Peyer's patch (tissue), 4 donors: Measurements from ENCODE around the gene KIRREL3. TPM values are rescaled to one million over a fixed set of nuclear protein-coding genes. Genes with fewer than 3 reads are reported as not detected.

Source experiments
- DNase-seq, 3 donors: peaks; one replicate each; pipeline ENCODE4 v3.0.0-alpha.2; 2017 to 2019
- H3K27ac ChIP-seq, 4 donors: fragments of 200-600 bp; sonication (generic); one replicate each; pipeline ENCODE4 v1.5.1; 2016 to 2019
- H3K27me3 ChIP-seq, 2 donors: fragments of 200-600 bp; sonication (generic); one replicate each; pipeline ENCODE4 v1.5.1; 2019
- H3K36me3 ChIP-seq, 3 donors: fragments of 200-600 bp; sonication (generic); one replicate each; pipeline ENCODE4 v1.5.1; 2016 to 2019
- H3K4me1 ChIP-seq, 4 donors: fragments of 200-600 bp; sonication (generic); one replicate each; pipeline ENCODE4 v1.5.1; 2016 to 2019
- H3K4me3 ChIP-seq, 4 donors: fragments of 200-600 bp; sonication (generic); 1 replicate in 3 of 4; 2 replicates in 1 of 4; pipeline ENCODE4 v1.5.1; 2016 to 2019; ENCODE audit warnings: mild to moderate bottlenecking in 1 of 4
- H3K9me3 ChIP-seq, 4 donors: fragments of 200-600 bp; sonication (generic); one replicate each; pipeline ENCODE4 v1.5.1; 2016 to 2019; ENCODE audit warnings: mild to moderate bottlenecking in 1 of 4
- CTCF ChIP-seq, 6 experiments: fragments of 450-650 bp in 4 of 6; fragments of 200-600 bp in 2 of 6; sonication (generic) in 1 of 6; IDR thresholded peaks; one replicate each; pipeline ENCODE4 v1.5.1; 2017 to 2019; ENCODE audit warnings: antibody characterized with exemption in 6 of 6, mild to moderate bottlenecking in 3 of 6, moderate library complexity in 1 of 6
- POLR2A ChIP-seq, 2 donors: fragments of 450-650 bp; IDR thresholded peaks; one replicate each; pipeline ENCODE4 v1.5.1; 2017; ENCODE audit warnings: antibody characterized with exemption in 2 of 2, mild to moderate bottlenecking in 2 of 2, moderate library complexity in 2 of 2
- total RNA-seq, 4 donors: library from RNA; depleted of rRNA; stranded (reverse); fragments of >200 nt; gene quantifications; one replicate each; pipeline ENCODE4 v1.1.0, GENCODE V29; 2016

Gene KIRREL3
- total RNA-seq, 4 donors from 2014 or later: 0.83 TPM; not detected in 3

- DNase-seq: no peak
- H3K9me3 ChIP-seq: no peaks in the 10 kb centered on the region
- H3K27me3 ChIP-seq: no peaks in the 10 kb centered on the region
- H3K4me1 ChIP-seq: no peaks in the 10 kb centered on the region
- H3K4me3 ChIP-seq: no peak overlapping the region
- TF ChIP-seq CTCF (IDR thresholded peaks at IDR 0.05): no peak
- TF ChIP-seq POLR2A (IDR thresholded peaks at IDR 0.05): no peak
- H3K36me3 ChIP-seq: no peaks in the 10 kb centered on the region
- H3K27ac ChIP-seq: no peak overlapping the region
Observed at GRCh38 chr11:126943316-126943715, 57.3 kb downstream of the KIRREL3 start.

- no peak for DNase-seq
- no peaks in the 10 kb centered on the region for H3K4me1 ChIP-seq
- H3K9me3 ChIP-seq: no peaks in the 10 kb centered on the region
- H3K27ac ChIP-seq: no peak overlapping the region
- no peak overlapping the region for H3K4me3 ChIP-seq
- H3K36me3 ChIP-seq: no peaks in the 10 kb centered on the region
- H3K27me3 ChIP-seq: no peaks in the 10 kb centered on the region
- no peak for TF ChIP-seq POLR2A (IDR thresholded peaks at IDR 0.05)
- no peak for TF ChIP-seq CTCF (IDR thresholded peaks at IDR 0.05)
Observed at GRCh38 chr11:126942146-126942545, 58.4 kb downstream of the KIRREL3 start.

GRCh38 chr11:126939552-126939951 lies 61.0 kb downstream of the KIRREL3 start:
- Histone ChIP-seq H3K36me3 (no peaks in the 10 kb centered on the region), H3K27ac (no peak overlapping the region), H3K27me3 (no peaks in the 10 kb centered on the region), H3K9me3 (no peaks in the 10 kb centered on the region), H3K4me3 (no peak overlapping the region), H3K4me1 (no peaks in the 10 kb centered on the region)
- no peak for TF ChIP-seq POLR2A (IDR thresholded peaks at IDR 0.05)
- TF ChIP-seq CTCF (IDR thresholded peaks at IDR 0.05): no peak
- DNase-seq: no peak

- Histone ChIP-seq H3K9me3 (no peaks in the 10 kb centered on the region), H3K36me3 (no peaks in the 10 kb centered on the region), H3K27me3 (no peaks in the 10 kb centered on the region), H3K4me1 (no peaks in the 10 kb centered on the region), H3K4me3 (no peak overlapping the region), H3K27ac (no peak overlapping the region)
- no peak for DNase-seq
- TF ChIP-seq POLR2A (IDR thresholded peaks at IDR 0.05) (no peak), CTCF (IDR thresholded peaks at IDR 0.05) (no peak)
Observed at GRCh38 chr11:126938718-126939117, 61.9 kb downstream of the KIRREL3 start.

GRCh38 chr11:126930091-126930841 lies 70.3 kb downstream of the KIRREL3 start:
- H3K27me3 ChIP-seq: no peaks in the 10 kb centered on the region
- no peak overlapping the region for H3K4me3 ChIP-seq
- H3K36me3 ChIP-seq: no peaks in the 10 kb centered on the region
- no peaks in the 10 kb centered on the region for H3K4me1 ChIP-seq
- no peaks in the 10 kb centered on the region for H3K9me3 ChIP-seq
- no peak for DNase-seq
- no peak overlapping the region for H3K27ac ChIP-seq
- TF ChIP-seq POLR2A (IDR thresholded peaks at IDR 0.05): no peak
- no peak for TF ChIP-seq CTCF (IDR thresholded peaks at IDR 0.05)
